ENCODE measurements around the gene ZNF555. TPM values are rescaled to one million over a fixed set of nuclear protein-coding genes. Genes with fewer than 3 reads are reported as not detected.

ZNF555 gene
- total RNA-seq, 1 donor from 2014 or later, result 7.7 TPM

- no peak for TF ChIP-seq CTCF (IDR thresholded peaks at IDR 0.05)
- H3K27ac ChIP-seq, result no peak overlapping the region
- no peak overlapping the region for H3K4me3 ChIP-seq
- H3K27me3 ChIP-seq (ENCODE audit: low read depth), result no peaks in the 10 kb centered on the region
- no peaks in the 10 kb centered on the region for H3K4me1 ChIP-seq
- no peaks in the 10 kb centered on the region for H3K36me3 ChIP-seq
- intact Hi-C loops (cut with DNase I), result no loop called here
- DNase-seq (no peak), ATAC-seq (peak in 1 of 2 donors; percentile 23)
- peaks cover 56% of the 10 kb centered on the region for H3K9me3 ChIP-seq
Measured at GRCh38 chr19:2858864-2859263, 17.6 kb downstream of the ZNF555 start.

- Histone ChIP-seq H3K4me1 (no peaks in the 10 kb centered on the region), H3K27me3 (ENCODE audit: low read depth) (no peaks in the 10 kb centered on the region), H3K4me3 (no peak overlapping the region), H3K36me3 (no peaks in the 10 kb centered on the region), H3K9me3 (peaks cover 7% of the 10 kb centered on the region), H3K27ac (no peak overlapping the region)
- ATAC-seq, result no peak
- no peak for DNase-seq
- intact Hi-C loops (cut with DNase I), result no loop called here
- TF ChIP-seq CTCF (IDR thresholded peaks at IDR 0.05), result no peak
Measured at GRCh38 chr19:2863816-2864215, 22.5 kb downstream of the ZNF555 start.

- Histone ChIP-seq H3K27me3 (ENCODE audit: low read depth) (no peaks in the 10 kb centered on the region), H3K4me1 (no peaks in the 10 kb centered on the region), H3K4me3 (no peak overlapping the region), H3K27ac (no peak overlapping the region), H3K36me3 (no peaks in the 10 kb centered on the region), H3K9me3 (no peaks in the 10 kb centered on the region)
- intact Hi-C loops (cut with DNase I), result no loop called here
- no peak for DNase-seq
- no peak for TF ChIP-seq CTCF (IDR thresholded peaks at IDR 0.05)
- no peak for ATAC-seq
Measured at GRCh38 chr19:2865334-2866100, 24.2 kb downstream of the ZNF555 start.

- Histone ChIP-seq H3K4me1 (no peaks in the 10 kb centered on the region), H3K4me3 (no peak overlapping the region), H3K36me3 (no peaks in the 10 kb centered on the region), H3K27me3 (ENCODE audit: low read depth) (no peaks in the 10 kb centered on the region), H3K27ac (no peak overlapping the region), H3K9me3 (no peaks in the 10 kb centered on the region)
- DNase-seq (no peak), ATAC-seq (no peak)
- no peak for TF ChIP-seq CTCF (IDR thresholded peaks at IDR 0.05)
- intact Hi-C loops (cut with DNase I), result no loop called here
Measured at GRCh38 chr19:2866495-2867024, 25.3 kb downstream of the ZNF555 start.

GRCh38 chr19:2867025-2867991 lies 26.0 kb downstream of the ZNF555 start, which contains the start of gene ZNF556:
ZNF556 (plus strand) TSS chr19:2867335; CDS start chr19:2867422, 87 bp downstream.
- ATAC-seq, result peak in 1 of 2 donors; percentile 42
- DNase-seq, result no peak
- no peaks in the 10 kb centered on the region for H3K9me3 ChIP-seq
- no peaks in the 10 kb centered on the region for H3K36me3 ChIP-seq
- no peaks in the 10 kb centered on the region for H3K4me1 ChIP-seq
- no peak within 1 kb of the TSS for H3K4me3 ChIP-seq
- H3K27me3 ChIP-seq (ENCODE audit: low read depth), result no peaks in the 10 kb centered on the region
- intact Hi-C loops (cut with DNase I), result no loop called here
- TF ChIP-seq CTCF (IDR thresholded peaks at IDR 0.05), result no peak
- H3K27ac ChIP-seq, result no peak within 1 kb of the TSS

All from lower lobe of right lung (tissue), 2 donors.